OCI-LY7 (cell line): ENCODE measurements around the gene ENDOG.

Experiments
- CTCF ChIP-seq: fragments of 200-600 bp; sonication (generic); conservative IDR thresholded peaks from 2 replicates; pipeline ENCODE4 v1.5.1; 2014; ENCODE audit warnings: mild to moderate bottlenecking, antibody characterized with exemption, low read length, moderate library complexity, mixed read lengths
- EZH2phosphoT487 ChIP-seq: fragments of 200-600 bp; sonication (generic); IDR thresholded peaks from 2 replicates; pipeline ENCODE4 v1.6.1; 2018; ENCODE audit warnings: low read depth, borderline replicate concordance, mild to moderate bottlenecking, mixed run types, antibody characterized with exemption, low read length, moderate library complexity, mixed read lengths

- TF ChIP-seq EZH2phosphoT487 (no peak), CTCF (no peak)
Observed at GRCh38 chr9:128810873-128811272, 7.4 kb upstream of the ENDOG start.
